Medulla oblongata (tissue), 1 donor: ENCODE data around the gene ACOT12.
A peak's percentile ranks its signal among the peaks of the same experiment; 100 is the strongest.
"Not testable (repeated sequence)": the region's sequence is repeated elsewhere in the genome, so short reads cannot be mapped to it uniquely, and the experiment has no call there.

Source experiments
- DNase-seq: peaks from one replicate; pipeline ENCODE4 v3.0.0-alpha.2; 2015; ENCODE audit errors: extremely low spot score

ACOT12 gene

GRCh38 chr5:81393783-81394718 is at the start of gene ACOT12:
TSS of gene ACOT12 (minus strand) at chr5:81394134. CDS start at chr5:81394114, 20 bp downstream.
- DNase-seq = no peak

GRCh38 chr5:81435023-81435422 is 41.1 kb upstream of the ACOT12 start:
- DNase-seq = no peak

- DNase-seq = no peak
These were observed 36.1 kb upstream of the ACOT12 start for GRCh38 chr5:81429985-81430384.

- DNase-seq = no peak
These were observed 35.4 kb upstream of the ACOT12 start for GRCh38 chr5:81429363-81429762.

- DNase-seq = no peak
These were observed 34.9 kb upstream of the ACOT12 start for GRCh38 chr5:81428861-81429260.

- DNase-seq = no peak
These were observed 34.5 kb upstream of the ACOT12 start for GRCh38 chr5:81428446-81428845.

GRCh38 chr5:81427566-81427965 is 33.6 kb upstream of the ACOT12 start:
- DNase-seq = no peak

GRCh38 chr5:81426359-81427030 is 32.6 kb upstream of the ACOT12 start:
- peak; percentile 32 for DNase-seq

- peak; percentile 76 for DNase-seq
These were observed 31.6 kb upstream of the ACOT12 start for GRCh38 chr5:81425569-81425968.

GRCh38 chr5:81424728-81425127 is 30.8 kb upstream of the ACOT12 start:
- DNase-seq = no peak

- DNase-seq = no peak
These were observed 28.7 kb upstream of the ACOT12 start for GRCh38 chr5:81422671-81423070.

GRCh38 chr5:81420039-81420667 is 26.2 kb upstream of the ACOT12 start:
- DNase-seq = peak; percentile 55

GRCh38 chr5:81418606-81419005 is 24.7 kb upstream of the ACOT12 start:
- DNase-seq = no peak

- DNase-seq = no peak
These were observed 23.1 kb upstream of the ACOT12 start for GRCh38 chr5:81417052-81417451.

GRCh38 chr5:81409896-81410295 is 16.0 kb upstream of the ACOT12 start:
- no peak for DNase-seq

- DNase-seq = no peak
These were observed 15.4 kb upstream of the ACOT12 start for GRCh38 chr5:81409361-81409760.

GRCh38 chr5:81408496-81408895 is 14.6 kb upstream of the ACOT12 start:
- no peak for DNase-seq

- not testable (repeated sequence) for DNase-seq
These were observed 13.9 kb upstream of the ACOT12 start for GRCh38 chr5:81407811-81408210.

GRCh38 chr5:81405126-81405891 is 11.4 kb upstream of the ACOT12 start:
- DNase-seq = no peak

GRCh38 chr5:81402192-81402930 is 8.4 kb upstream of the ACOT12 start:
- no peak for DNase-seq

GRCh38 chr5:81401266-81401665 is 7.3 kb upstream of the ACOT12 start:
- DNase-seq = no peak
